NCI-H1436 (cell line): Measurements from ENCODE around the gene TLE4.
"Not testable (repeated sequence)": the region's sequence is repeated elsewhere in the genome, so short reads cannot be mapped to it uniquely, and the experiment has no call there.

Source experiments
- DNase-seq: peaks from one replicate; lab custom pipeline; 2025; lab: John Stamatoyannopoulos, UW

Gene TLE4

DNA sequence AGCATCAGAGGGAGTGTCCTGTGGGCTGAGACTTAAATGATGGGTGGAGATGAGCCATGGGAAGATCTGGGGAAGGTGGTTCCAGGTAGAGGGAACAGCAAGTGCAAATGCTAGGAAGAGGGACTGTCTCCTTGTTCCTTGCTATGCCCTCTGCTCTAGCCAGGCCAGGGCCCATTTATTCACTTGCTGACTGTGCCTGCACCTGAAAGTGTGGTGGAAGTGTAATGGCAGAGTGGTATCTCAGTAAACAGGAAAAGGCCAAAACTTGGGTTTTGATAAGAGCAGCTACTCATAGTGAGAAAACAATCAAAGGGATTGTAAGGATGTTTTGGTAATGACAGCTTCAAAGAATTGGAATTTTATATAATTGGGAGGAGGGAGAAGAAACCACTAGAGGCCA is 32.4 kb downstream of the TLE4 start:
- no peak for DNase-seq

DNA sequence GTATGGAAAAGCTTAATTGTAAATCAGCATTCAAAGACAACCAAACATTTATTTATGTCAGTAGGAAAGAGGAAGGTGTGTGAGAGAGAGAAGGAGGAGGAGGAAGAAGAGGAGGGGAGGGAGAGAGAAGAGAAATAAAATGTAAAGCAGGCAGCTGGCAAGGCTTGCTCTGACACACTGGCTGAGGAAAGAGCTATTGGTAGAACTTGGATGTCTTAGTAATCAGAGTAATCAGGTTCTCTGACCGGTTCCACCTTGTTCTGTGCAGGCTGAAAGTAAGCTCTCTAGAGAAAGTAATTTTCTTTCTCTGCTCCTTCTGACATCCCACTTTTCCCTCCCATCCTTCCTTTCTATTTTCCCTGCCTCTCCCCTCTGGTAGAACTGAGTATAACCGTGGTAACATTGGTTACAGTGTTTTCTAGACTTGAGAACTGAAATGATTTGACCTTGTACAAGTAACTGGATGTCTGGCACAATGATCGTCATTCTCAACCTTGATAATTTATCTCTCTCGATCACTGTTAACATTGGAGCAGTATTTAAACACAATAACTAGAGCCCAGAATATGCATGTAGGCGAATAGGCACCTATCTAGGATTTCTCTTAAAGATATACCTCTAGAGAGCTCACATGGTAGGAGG is 33.3 kb downstream of the TLE4 start:
- no peak for DNase-seq

DNA sequence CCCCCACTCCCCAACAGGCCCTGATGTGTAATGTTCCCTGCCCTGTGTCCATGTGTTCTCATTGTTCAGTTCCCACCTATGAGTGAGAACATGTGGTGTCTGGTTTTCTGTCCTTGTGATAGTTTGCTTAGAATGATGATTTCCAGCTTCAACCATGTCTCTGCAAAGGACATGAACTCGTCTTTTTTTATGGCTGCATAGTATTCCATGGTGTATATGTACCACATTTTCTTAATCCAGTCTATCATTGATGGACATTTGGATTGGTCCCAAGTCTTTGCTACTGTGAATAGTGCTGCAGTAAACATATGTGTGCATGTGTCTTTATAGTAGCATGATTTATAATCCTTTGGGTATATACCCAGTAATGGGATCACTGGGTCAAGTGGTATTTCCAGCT is 34.8 kb downstream of the TLE4 start:
- not testable (repeated sequence) for DNase-seq

DNA sequence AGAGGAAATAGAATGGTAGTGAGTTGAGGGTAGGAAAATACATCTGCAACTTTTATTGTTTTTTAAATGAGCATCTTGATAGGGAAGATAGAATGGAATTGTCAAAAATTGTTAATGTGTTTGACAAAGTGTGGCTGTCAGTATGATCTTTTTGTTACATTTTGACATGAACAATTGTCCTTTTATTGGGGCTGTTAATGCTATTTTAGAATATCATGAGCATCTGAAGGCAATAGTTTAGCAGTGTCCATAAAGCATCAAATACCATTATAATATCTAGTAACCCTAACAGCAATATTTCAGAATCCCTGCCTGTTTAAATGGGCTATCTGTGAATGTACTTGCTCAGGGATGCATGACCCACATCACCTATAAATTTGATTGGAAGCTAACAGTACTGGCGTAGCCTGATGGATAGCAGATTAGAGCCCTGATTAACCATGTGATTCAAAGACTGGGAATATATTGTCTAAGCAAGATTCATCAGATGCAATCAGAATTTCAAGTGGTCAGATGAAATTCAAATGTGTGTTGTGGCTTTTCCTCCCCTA is 37.8 kb downstream of the TLE4 start:
- DNase-seq, result no peak

DNA sequence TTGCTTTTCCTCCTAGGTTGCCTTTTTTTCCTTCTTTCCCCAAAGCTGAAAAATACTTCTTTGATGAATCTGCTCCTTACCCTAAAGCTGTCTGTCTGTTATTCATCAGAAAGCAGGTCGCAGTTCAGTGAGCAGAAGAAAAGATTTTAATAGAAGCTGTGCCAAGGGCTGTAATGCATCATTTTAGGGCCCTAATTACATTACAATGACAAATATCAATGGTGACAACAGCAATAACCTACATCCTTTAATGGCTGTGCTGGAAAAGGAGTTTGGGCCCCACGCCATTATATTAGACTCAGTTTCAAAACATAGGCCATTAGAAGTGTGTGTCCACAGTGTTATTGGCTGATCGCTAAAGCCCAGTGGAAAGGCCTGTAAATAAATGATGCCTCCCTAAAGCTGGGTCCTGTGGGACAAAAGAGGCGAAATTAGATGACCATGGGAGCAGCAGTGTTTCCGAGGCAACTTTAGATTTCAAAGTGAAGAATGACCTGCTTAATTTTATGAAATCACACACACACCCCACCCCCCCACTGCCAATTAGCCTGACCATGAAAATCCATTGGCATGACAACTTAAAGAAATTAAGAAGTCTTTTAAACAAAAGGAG is 38.4 kb downstream of the TLE4 start:
- DNase-seq, result no peak

DNA sequence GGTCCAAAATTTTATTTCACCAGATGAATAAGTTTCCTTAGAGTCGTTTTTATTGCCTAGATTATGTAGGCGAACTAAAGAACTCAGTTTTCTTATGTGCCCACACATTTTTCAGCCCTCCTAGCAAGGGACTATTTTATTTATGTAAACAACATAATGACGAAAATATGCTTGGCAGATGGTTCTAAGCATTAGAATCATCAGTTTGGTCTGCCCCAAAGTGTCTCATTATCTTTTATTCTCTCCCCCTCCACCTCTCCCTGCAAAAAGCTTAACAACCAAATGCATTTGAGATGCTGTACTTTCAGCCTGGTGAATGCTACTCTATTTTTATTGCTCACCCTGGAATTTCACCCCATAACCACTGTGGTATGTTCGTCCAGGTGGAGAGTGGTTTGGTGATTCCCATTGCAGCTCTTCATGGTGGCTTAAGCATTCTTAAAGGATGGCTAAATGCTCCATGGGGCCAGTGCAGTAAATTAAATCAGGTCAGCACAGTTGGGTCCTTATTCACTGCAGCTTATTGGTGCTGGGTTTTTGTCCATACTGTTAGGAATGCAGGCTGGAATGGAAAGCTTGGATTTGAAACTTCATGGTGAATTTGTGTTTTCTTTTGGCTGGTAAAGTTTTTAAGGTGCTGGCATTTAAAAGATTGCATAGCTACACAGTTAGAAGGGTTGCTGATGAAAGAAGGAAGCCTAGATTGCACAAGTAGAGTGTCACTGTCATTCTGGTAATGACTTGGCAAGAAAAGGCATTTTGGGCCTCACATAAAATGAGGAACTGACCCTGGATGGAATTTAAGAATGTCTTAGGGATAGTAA is 39.2 kb downstream of the TLE4 start:
- no peak for DNase-seq

DNA sequence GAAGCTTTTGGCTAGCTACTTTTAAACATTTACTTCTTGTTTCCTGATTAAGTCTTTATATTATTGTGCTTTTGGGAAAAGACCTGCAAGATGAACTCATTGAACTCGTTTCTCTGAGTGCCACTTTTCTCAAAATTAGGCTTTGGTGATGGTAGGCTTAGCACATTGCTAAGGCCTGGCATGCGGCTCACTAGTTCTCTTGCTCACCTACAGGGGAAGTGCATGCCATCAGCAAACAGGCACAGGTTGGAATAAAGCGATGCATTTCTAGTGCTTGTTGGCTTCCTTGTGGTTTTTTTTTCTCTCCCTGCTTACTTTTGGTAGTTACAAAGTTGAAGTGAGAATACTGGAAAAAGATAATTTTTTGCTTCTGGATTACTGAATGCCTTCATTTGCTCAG is 41.4 kb downstream of the TLE4 start:
- DNase-seq, result no peak

DNA sequence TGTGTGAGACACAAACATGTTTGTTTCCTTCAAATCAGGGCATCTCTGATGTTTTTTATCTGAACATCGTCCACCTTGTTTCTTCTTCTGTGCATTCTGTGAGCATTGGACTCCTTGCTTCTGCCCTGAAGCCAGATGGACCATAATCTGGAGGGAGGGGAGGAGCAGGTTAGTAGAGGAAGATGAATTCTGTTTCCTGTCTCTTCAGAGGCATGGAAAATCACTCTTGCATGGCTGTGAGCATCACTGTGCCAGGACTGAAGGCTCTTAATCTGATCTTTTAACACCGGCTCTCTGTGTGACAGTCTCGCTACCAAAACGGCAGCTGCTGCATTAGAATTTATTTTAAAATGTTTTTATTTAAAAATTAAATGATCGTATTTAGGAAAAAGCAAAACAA is 43.3 kb downstream of the TLE4 start:
- DNase-seq, result no peak

DNA sequence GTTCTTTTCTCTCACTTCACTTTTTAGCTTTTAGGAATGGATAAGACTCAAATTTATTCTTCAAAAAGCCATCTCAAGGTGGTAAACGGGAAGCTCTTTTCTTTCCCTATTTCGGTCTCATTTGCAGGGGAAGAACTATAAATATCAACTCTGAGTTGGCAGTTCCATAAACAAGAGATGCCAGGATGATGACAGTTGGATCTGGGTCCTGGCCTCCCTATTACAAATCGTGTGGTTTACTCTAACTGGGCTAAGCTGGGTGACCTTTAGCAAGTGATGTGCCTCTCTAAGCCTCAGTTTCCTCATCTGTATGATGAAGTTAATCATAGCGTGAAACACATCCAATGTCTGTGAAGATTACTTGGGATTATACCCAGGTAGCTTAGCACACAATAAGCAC is 44.2 kb downstream of the TLE4 start:
- no peak for DNase-seq

DNA sequence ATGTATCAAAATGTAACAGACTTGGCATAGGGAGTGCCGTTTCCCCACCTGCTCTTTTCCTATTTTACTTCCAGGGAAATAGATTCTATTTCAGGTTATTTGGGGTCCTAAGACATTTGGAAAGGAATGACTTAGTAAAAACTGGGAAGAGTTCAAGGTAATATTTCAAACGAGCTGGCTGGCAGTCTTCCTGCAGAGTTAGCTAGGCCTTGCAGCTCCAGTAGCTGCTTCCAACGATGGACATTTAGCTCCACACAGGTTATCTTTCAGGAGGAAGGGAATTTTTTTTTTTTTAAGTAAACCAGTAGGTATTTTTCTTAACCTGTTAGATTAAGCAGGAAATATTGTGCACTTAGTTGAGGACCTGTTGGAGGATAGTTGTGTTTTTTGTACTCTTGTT is 45.2 kb downstream of the TLE4 start:
- DNase-seq, result no peak

DNA sequence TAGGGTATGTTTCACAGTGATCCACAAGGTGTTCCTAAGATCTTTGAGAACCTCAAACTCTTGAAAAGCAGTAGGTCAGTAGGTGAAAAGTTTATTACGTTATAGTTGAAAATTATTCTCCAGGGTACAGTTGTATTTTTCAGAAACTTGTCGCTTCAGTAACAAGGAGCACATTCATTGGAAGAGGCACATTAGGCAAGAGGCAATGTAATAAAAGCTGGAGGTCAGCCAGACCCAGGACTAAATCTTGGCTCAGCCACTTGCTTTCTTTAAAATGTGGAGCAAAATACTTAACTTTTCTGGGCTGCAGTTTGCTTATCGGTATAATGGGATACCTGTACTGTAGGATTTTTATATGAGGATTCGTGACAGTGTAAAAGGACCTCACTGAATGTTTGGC is 45.6 kb downstream of the TLE4 start:
- no peak for DNase-seq

DNA sequence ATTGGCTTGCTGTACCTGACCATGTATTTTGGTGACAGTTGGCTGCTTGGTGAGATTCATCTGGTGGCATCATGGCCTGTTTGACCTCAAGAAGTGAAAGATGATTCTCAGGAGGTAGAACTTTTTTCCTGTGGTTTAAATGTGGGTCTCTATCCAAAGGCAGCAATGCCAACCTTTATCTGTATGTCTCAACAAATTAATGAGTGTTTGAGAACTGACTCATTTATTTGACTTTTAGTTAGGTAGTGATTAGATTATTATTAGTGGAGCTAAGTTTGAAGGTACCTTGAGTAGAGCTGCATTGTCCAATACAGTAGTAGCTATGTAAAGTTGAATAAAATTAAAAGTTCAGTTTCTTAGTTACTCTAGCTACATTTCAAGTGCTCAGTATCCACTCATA is 48.2 kb downstream of the TLE4 start:
- no peak for DNase-seq

DNA sequence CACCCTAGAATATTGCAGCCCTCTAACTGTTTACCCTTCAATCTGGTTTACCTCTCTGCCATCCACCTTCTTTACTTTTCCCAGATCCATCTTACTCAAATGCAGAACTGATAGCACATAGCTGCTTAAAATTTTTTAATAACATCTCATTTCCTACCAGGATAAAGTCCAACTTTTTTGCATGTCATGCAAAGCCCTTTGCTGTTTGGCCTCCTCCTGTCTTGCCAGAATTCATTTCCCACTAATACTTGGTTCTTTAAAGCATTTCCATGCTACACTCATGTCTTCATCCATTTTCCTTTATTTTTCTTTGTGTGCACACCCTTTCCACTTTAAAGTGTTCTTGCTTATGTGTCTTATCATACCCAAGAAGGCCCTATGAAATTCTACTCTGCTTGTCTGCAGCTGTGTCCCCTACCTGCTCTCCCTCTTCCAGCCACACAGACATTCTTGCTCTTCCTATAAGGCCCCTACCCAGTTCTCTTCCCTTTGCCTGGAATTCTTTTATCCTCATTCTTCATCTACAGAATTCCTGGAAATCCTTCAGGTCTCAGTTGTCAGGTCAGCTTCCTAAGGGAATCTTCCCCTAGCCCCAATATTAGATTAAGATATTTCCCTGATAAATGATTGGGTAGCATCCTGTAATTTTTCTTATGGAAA is 50.3 kb downstream of the TLE4 start:
- DNase-seq, result no peak

DNA sequence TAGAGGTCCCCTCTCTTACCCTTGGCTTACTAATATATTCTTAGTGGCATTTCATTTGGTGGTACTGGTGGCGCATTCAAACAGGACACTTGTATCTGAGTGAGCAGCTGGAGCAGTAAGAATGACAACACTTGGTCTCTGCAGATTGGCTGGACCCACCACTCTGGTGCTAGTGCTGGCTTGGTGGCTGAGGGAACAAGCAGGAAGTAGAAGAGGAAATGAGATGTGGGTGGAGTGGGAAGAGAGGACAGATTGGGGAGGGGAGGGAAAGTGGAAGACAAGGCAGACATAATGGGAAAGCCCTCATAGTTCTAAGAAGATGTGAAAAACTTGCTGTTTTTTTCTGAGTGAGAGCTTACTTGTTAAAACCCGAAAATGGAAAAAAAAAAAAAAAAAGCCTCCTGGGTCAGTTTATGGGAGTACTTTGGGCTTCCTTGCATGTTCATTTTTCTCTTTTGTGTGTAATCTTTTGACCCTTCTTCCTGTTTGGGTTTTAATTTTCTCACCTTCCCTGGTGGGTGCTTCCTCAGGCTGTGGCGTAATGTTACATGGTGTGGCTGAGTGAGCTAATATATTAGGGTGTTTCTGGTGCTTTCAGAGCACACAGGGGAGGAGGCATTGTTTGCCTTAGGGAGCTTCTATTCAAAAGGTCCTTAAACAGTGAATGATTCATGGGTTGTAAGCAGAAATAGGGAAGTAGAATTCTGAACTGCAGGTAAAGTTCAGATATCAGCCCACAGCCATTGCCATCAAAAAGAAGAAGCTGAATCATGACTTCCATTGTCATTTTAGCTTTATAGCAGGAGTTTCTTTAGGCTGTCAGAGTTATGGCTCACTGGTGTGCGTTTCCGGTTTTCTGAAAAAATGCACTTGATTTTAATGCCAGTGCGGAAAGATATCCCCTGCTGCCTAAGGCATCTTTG is 52.3 kb downstream of the TLE4 start:
- no peak for DNase-seq

DNA sequence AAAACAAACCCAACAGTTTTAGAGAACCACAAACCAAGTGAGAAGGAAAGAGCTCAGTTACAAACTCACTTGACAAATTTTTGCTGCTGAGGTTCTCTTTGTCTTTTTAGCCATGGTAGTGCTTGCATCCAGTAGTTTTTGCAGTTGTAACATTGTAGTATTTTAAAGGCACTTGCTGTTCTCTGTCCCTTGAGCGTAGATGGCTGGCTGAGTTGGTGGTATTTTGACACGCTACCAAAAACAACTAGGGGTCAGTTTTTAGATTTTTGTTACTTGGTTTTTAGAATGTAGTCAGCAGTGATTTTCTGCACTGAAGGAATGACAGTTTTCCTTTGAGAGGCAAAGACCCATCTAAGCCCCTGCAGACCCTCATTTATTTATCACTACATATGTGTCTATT is 58.0 kb downstream of the TLE4 start:
- DNase-seq, result no peak

DNA sequence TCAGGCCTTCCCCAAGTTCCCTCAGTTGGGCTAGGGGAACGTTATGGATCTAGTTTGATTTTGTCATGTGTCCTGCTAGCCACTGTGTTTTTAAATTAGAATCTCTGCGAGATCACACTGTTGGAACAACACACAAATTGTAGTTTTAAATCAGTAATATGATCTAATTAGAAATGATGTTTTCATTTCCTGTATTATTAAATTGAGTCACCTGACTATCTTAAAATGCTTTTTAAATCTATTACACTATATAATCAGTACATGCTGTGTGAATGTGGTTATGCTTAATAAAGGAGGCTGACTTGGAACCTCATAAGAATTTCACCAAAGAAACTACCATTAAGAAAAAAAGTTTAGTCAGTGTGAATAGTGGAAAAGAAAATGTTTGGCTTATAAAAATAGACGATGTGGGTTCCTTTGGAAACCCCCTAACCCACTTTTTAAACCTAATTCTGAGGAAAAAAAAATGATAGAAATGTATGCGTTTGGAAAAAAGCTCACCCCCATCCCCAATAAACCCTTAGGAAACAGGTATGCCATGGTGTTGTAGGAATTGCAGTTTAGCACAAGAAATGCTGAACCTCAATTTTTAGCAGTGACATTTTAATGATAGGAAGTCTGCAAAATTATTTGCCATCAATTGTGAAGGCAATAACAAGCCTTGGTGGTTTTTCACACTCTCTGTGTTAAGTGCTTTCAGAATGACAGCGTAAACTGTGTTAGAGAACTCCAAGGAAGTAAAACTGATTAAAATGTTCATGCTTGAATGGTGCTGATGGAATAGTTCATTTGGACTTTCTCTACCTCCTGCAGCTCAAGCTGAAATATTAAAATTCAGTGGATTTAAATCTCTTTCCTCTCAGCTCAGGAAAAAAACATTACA is 59.0 kb downstream of the TLE4 start:
- no peak for DNase-seq

DNA sequence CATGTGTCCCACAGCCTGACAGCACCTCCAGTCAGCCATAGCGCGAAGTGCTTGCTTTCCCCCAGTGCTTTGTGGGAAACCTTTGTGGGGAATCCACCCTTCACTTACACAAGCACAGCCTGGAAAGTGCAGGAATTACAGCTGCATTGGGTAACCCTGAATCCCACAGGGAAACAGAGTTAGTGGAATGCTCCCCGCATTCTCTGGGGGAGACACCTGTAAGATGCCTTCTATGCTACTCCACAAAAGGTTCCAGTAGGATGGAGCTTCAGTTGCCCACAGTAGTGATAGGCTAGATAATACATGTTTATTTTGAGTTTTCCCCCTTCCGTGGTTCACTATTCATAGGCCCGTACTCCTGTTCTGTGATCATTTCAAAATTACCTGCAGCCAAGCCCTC is 60.3 kb downstream of the TLE4 start:
- DNase-seq, result no peak

DNA sequence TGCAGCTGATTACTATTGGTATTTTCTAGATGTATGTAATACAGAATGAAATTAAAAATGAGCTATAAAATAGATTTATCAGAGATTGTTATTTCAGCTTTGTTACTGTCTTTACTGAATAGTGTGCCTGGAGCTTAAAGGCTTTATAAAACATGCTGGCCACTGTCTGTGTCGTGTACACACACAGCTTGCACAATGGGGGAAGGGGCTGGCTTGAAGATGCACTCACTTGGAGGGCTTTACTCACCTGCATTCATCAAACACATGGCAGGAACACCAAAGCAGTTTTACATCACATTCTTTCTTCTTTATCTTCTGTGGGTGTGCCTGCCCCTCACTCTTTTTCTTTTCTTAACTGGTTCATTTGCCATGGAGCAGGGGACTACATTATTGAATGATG is 60.9 kb downstream of the TLE4 start:
- DNase-seq, result peak; percentile 4

DNA sequence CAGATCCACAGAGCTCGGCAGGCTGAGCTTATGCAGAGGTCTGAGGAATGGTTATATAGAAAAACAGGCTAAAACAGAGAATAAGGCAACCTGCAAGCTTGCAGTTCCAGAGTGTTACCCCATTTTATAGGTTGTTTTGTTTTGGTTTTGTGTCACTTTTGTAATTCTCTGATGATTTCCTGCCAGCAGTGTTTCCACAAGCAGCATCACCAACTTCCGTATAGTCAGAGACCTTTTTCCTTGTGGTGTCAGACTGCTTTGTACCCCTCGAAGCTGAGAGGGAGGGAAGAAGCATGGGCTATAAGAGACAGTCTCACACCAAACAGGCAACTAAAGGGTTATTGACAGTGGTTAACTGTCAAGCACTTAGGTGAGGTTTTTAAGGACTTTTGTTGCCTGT is 61.8 kb downstream of the TLE4 start:
- no peak for DNase-seq

DNA sequence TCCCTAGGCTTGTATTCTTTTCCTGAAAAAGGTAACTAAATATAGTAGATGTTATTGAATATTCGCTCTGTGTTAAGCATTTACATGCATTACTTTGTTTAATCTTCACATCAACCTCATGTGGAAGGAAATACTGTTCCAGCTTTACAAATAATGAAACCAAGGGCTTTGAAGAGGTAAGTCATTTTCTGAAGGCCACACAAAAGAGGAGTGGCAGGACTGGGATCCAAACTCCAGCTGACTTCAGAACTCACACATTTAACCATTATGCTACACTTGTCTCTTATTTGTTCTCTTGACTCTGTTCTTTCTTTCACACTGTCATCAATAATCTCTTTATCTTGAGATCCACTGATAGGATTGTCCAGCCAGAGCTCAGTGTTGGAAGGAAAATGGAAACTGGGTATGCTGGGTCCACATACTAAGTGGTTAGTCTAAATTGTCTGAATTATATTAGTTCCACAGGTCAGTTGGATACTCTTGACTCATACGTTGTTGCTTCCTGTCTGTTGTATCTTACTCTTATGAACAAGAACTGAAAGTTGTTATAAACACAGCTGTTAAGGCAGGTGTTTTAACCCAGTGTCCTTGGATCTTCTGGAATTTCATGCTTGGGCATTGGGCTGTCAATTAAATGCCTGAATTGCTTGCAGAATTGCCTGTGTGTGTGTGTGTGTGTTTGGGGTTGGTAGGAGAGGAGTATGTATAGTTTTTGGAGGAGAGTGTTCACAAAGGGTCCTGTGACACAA is 65.6 kb downstream of the TLE4 start:
- no peak for DNase-seq
